Neural cell (in vitro differentiated cells): ENCODE data around the gene HDAC4. TPM values are rescaled to one million over a fixed set of nuclear protein-coding genes. Genes with fewer than 3 reads are reported as not detected.

ENCODE experiments used
- H2AFZ ChIP-seq: fragments of 200-600, 300-800 bp; sonication (generic), shearing (Covaris generic); 2 replicates; pipeline ENCODE4 v1.6.0; 2014; ENCODE audit warnings: low read depth, mild to moderate bottlenecking, antibody characterized with exemption, low read length, moderate library complexity
- H3F3A ChIP-seq: fragments of 200-600 bp; shearing (Covaris generic); 2 replicates; pipeline ENCODE4 v1.6.1; 2016; ENCODE audit warnings: mild to moderate bottlenecking, moderate library complexity, mixed read lengths, antibody characterized with exemption, low read length; ENCODE audit not compliant: insufficient read depth, poor library complexity, severe bottlenecking
- H3K27ac ChIP-seq: fragments of 200-600, 300-800 bp; sonication (generic), shearing (Covaris generic); 2 replicates; pipeline ENCODE4 v1.5.1; 2014; ENCODE audit warnings: mild to moderate bottlenecking, low read length, moderate library complexity
- H3K27me3 ChIP-seq: fragments of 300-800, 200-600 bp; sonication (generic), shearing (Covaris generic); 2 replicates; pipeline ENCODE4 v1.6.0; 2014; ENCODE audit warnings: mild to moderate bottlenecking, low read depth, low read length, moderate library complexity; ENCODE audit not compliant: insufficient read depth
- H3K36me3 ChIP-seq: fragments of 300-800, 200-600 bp; sonication (generic), shearing (Covaris generic); 2 replicates; pipeline ENCODE4 v1.5.1; 2014; ENCODE audit warnings: mild to moderate bottlenecking, antibody characterized with exemption, low read length, moderate library complexity; ENCODE audit not compliant: insufficient read depth
- H3K4me2 ChIP-seq: fragments of 300-800, 200-600 bp; sonication (generic), shearing (Covaris generic); 2 replicates; pipeline ENCODE4 v1.6.0; 2014; ENCODE audit warnings: mild to moderate bottlenecking, low read length
- H3K4me3 ChIP-seq: fragments of 300-800, 200-600 bp; sonication (generic), shearing (Covaris generic); 2 replicates; pipeline ENCODE4 v1.5.1; 2014; ENCODE audit warnings: mild to moderate bottlenecking, low read length, moderate library complexity
- H3K79me2 ChIP-seq: fragments of 200-600 bp; shearing (Covaris generic); replicated peaks from 2 replicates; pipeline ENCODE4 v1.6.0; 2014; ENCODE audit warnings: mild to moderate bottlenecking, low read length, moderate library complexity; ENCODE audit not compliant: insufficient read depth
- H3K9ac ChIP-seq: fragments of 300-800, 200-600 bp; sonication (generic), shearing (Covaris generic); 2 replicates; pipeline ENCODE4 v1.6.1; 2016; ENCODE audit warnings: mild to moderate bottlenecking, low read length, mixed read lengths
- H3K9me2 ChIP-seq: fragments of 200-600 bp; shearing (Covaris generic); 2 replicates; pipeline ENCODE4 v1.6.1; 2016; ENCODE audit warnings: mild to moderate bottlenecking, low read length, mixed read lengths; ENCODE audit not compliant: insufficient read depth
- H3K9me3 ChIP-seq: fragments of 200-600, 300-800 bp; sonication (generic), shearing (Covaris generic); 2 replicates; pipeline ENCODE4 v1.6.1; 2016; ENCODE audit warnings: mild to moderate bottlenecking, mixed run types, low read length, moderate library complexity, mixed read lengths
- H4K20me1 ChIP-seq: fragments of 200-600 bp; shearing (Covaris generic); 2 replicates; pipeline ENCODE4 v1.6.1; 2016; ENCODE audit warnings: mild to moderate bottlenecking, mixed run types; ENCODE audit not compliant: insufficient read depth
- EP300 ChIP-seq: fragments of 450-650 bp; conservative IDR thresholded peaks from 2 replicates; pipeline ENCODE4 v1.6.1; 2014; ENCODE audit warnings: antibody characterized with exemption, mild to moderate bottlenecking, moderate library complexity; ENCODE audit not compliant: poor library complexity, severe bottlenecking
- EZH2 ChIP-seq: fragments of 200-600, 300-800 bp; shearing (Covaris generic), sonication (generic); IDR thresholded peaks from 2 replicates; pipeline ENCODE4 v1.6.1; 2014; ENCODE audit warnings: antibody characterized with exemption, low read length, borderline replicate concordance, mild to moderate bottlenecking; ENCODE audit not compliant: insufficient read depth, poor library complexity, severe bottlenecking
- MXI1 ChIP-seq: fragments of 450-650 bp; conservative IDR thresholded peaks from 2 replicates; pipeline ENCODE4 v1.6.1; 2014; ENCODE audit warnings: antibody characterized with exemption, mild to moderate bottlenecking; ENCODE audit not compliant: poor library complexity, severe bottlenecking
- POLR2AphosphoS5 ChIP-seq: IDR thresholded peaks from 2 replicates; pipeline ENCODE4 v1.6.1; 2012
- RAD21 ChIP-seq: fragments of 450-650 bp; conservative IDR thresholded peaks from 2 replicates; pipeline ENCODE4 v1.6.1; 2014; ENCODE audit warnings: antibody characterized with exemption, mild to moderate bottlenecking, moderate library complexity
- SMC3 ChIP-seq: fragments of 450-650 bp; conservative IDR thresholded peaks from 2 replicates; pipeline ENCODE4 v1.6.1; 2014; ENCODE audit warnings: antibody characterized with exemption, mild to moderate bottlenecking, moderate library complexity; ENCODE audit not compliant: poor library complexity
- TAF1 ChIP-seq: IDR thresholded peaks from 2 replicates; pipeline ENCODE4 v1.6.1; 2012; ENCODE audit warnings: low read depth
- polyA plus RNA-seq: library from polyadenylated mRNA; depleted of rRNA; stranded (reverse); fragments of >200 nt; gene quantifications from 2 replicates; pipeline ENCODE4 v1.2.3, GENCODE V29; 2014
- TF ChIP-seq, protein P1 (sequence below): fragments of 450-650 bp; IDR thresholded peaks from 2 replicates; pipeline ENCODE4 v1.5.1; 2014; ENCODE audit warnings: antibody characterized with exemption, mild to moderate bottlenecking, moderate library complexity; ENCODE audit not compliant: poor library complexity, severe bottlenecking
- TF ChIP-seq, protein P2 (sequence below): IDR thresholded peaks from 2 replicates; pipeline ENCODE4 v1.6.1; 2012; ENCODE audit warnings: borderline replicate concordance

HDAC4 gene
- polyA plus RNA-seq, 1 donor from 2014 or later = 3.4 TPM

DNA sequence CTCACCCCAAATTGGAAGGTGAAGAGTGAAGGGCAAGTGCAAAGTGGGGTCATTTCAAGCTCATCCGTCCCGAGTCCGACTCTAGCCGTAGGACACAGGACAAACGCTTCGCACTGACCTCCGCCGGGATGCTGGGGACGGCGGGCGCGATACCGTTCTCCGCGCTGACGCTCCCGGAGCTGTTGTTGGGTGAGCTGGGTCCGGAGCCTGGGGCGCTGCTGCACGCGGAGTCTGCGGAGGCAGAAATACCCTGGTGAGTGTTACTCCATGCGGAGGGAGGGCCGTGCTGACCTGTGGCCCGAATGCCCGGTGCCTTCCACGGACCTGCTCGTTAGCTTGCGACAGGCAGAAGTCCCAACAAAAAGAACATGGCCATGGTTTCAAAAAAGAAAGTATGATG, 261.3 kb downstream of the HDAC4 start:
- Histone ChIP-seq H3F3A (no peaks in the 10 kb centered on the region), H2AFZ (no peak overlapping the region), H4K20me1 (no peaks in the 10 kb centered on the region), H3K36me3 (no peaks in the 10 kb centered on the region), H3K9me3 (no peaks in the 10 kb centered on the region), H3K27ac (no peak overlapping the region), H3K27me3 (no peaks in the 10 kb centered on the region), H3K9me2 (no peaks in the 10 kb centered on the region), H3K4me2 (no peak overlapping the region), H3K9ac (no peak overlapping the region), H3K4me3 (no peak overlapping the region), H3K79me2 (no peaks in the 10 kb centered on the region)
- TF ChIP-seq EZH2 (no peak), MXI1 (no peak), SMC3 (no peak), EP300 (no peak), POLR2AphosphoS5 (no peak), TAF1 (no peak), RAD21 (no peak)
- TF ChIP-seq, protein P1, sequence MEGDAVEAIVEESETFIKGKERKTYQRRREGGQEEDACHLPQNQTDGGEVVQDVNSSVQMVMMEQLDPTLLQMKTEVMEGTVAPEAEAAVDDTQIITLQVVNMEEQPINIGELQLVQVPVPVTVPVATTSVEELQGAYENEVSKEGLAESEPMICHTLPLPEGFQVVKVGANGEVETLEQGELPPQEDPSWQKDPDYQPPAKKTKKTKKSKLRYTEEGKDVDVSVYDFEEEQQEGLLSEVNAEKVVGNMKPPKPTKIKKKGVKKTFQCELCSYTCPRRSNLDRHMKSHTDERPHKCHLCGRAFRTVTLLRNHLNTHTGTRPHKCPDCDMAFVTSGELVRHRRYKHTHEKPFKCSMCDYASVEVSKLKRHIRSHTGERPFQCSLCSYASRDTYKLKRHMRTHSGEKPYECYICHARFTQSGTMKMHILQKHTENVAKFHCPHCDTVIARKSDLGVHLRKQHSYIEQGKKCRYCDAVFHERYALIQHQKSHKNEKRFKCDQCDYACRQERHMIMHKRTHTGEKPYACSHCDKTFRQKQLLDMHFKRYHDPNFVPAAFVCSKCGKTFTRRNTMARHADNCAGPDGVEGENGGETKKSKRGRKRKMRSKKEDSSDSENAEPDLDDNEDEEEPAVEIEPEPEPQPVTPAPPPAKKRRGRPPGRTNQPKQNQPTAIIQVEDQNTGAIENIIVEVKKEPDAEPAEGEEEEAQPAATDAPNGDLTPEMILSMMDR = no peak
- TF ChIP-seq, protein P2, sequence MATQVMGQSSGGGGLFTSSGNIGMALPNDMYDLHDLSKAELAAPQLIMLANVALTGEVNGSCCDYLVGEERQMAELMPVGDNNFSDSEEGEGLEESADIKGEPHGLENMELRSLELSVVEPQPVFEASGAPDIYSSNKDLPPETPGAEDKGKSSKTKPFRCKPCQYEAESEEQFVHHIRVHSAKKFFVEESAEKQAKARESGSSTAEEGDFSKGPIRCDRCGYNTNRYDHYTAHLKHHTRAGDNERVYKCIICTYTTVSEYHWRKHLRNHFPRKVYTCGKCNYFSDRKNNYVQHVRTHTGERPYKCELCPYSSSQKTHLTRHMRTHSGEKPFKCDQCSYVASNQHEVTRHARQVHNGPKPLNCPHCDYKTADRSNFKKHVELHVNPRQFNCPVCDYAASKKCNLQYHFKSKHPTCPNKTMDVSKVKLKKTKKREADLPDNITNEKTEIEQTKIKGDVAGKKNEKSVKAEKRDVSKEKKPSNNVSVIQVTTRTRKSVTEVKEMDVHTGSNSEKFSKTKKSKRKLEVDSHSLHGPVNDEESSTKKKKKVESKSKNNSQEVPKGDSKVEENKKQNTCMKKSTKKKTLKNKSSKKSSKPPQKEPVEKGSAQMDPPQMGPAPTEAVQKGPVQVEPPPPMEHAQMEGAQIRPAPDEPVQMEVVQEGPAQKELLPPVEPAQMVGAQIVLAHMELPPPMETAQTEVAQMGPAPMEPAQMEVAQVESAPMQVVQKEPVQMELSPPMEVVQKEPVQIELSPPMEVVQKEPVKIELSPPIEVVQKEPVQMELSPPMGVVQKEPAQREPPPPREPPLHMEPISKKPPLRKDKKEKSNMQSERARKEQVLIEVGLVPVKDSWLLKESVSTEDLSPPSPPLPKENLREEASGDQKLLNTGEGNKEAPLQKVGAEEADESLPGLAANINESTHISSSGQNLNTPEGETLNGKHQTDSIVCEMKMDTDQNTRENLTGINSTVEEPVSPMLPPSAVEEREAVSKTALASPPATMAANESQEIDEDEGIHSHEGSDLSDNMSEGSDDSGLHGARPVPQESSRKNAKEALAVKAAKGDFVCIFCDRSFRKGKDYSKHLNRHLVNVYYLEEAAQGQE = no peak

DNA sequence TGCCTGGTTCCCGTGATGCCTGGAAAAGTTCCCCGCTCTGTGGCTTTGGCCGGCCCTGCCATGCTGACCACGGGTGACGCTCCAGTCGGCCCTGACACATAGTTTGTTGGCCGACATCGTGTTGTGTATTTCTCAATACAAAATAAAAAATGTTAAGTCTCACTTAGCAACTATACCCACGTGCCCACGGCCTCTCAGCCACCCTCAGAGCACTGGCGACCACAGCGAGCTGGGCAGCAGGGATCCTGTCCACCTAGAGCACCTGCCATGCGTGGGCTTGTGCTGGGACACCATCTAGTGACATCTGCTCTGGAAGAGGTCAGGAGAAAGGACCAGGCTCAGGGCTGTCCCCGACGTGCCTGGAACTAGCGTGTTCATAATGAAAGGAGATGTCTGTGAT, 261.7 kb downstream of the HDAC4 start:
- H3K36me3 ChIP-seq = no peaks in the 10 kb centered on the region
- H2AFZ ChIP-seq = no peak overlapping the region
- H3K4me2 ChIP-seq = no peak overlapping the region
- no peak overlapping the region for H3K9ac ChIP-seq
- H3K79me2 ChIP-seq = no peaks in the 10 kb centered on the region
- H3K9me2 ChIP-seq = no peaks in the 10 kb centered on the region
- TF ChIP-seq TAF1 (no peak), POLR2AphosphoS5 (no peak), EP300 (no peak), RAD21 (no peak)
- TF ChIP-seq, protein P2 = no peak
- TF ChIP-seq, protein P1 = no peak
- H4K20me1 ChIP-seq = no peaks in the 10 kb centered on the region
- no peaks in the 10 kb centered on the region for H3K9me3 ChIP-seq
- no peak overlapping the region for H3K27ac ChIP-seq
- no peak overlapping the region for H3K4me3 ChIP-seq
- no peaks in the 10 kb centered on the region for H3F3A ChIP-seq
- no peaks in the 10 kb centered on the region for H3K27me3 ChIP-seq
